ENCODE measurements around the gene F5.
"Not testable (repeated sequence)": the region's sequence is repeated elsewhere in the genome, so short reads cannot be mapped to it uniquely, and the experiment has no call there.

F5 gene

GRCh38 chr1:169545472-169545871, 40.8 kb downstream of the F5 start:
- no peak overlapping the region for H3K4me3 ChIP-seq (ENCODE audit: low read length)
- TF ChIP-seq ZNF274 (IDR thresholded peaks at IDR 0.05; ENCODE audit: low read depth, low read length), result no peak

GRCh38 chr1:169538998-169539871, 47.0 kb downstream of the F5 start:
- no peak for TF ChIP-seq ZNF274 (IDR thresholded peaks at IDR 0.05; ENCODE audit: low read depth, low read length)
- no peak overlapping the region for H3K4me3 ChIP-seq (ENCODE audit: low read length)

GRCh38 chr1:169534653-169535052, 51.6 kb downstream of the F5 start:
- no peak overlapping the region for H3K4me3 ChIP-seq (ENCODE audit: low read length)

GRCh38 chr1:169533528-169534190, 52.6 kb downstream of the F5 start:
- not testable (repeated sequence) for H3K4me3 ChIP-seq (ENCODE audit: low read length)

More at GRCh38 chr1:169534653-169535052, 51.6 kb downstream of the F5 start:
- no peak for TF ChIP-seq ZNF274 (IDR thresholded peaks at IDR 0.05; ENCODE audit: low read depth, low read length)

GRCh38 chr1:169530448-169530847, 55.8 kb downstream of the F5 start:
- no peak overlapping the region for H3K4me3 ChIP-seq (ENCODE audit: low read length)
- TF ChIP-seq ZNF274 (IDR thresholded peaks at IDR 0.05; ENCODE audit: low read depth, low read length), result no peak

- TF ChIP-seq ZNF274 (IDR thresholded peaks at IDR 0.05; ENCODE audit: low read depth, low read length), result no peak
- H3K4me3 ChIP-seq (ENCODE audit: low read length), result no peak overlapping the region
Observed at GRCh38 chr1:169529068-169529642, 57.1 kb downstream of the F5 start.

- TF ChIP-seq ZNF274 (IDR thresholded peaks at IDR 0.05; ENCODE audit: low read depth, low read length), result no peak
- no peak overlapping the region for H3K4me3 ChIP-seq (ENCODE audit: low read length)
Observed at GRCh38 chr1:169528215-169529067, 57.8 kb downstream of the F5 start.

- no peak overlapping the region for H3K4me3 ChIP-seq (ENCODE audit: low read length)
- no peak for TF ChIP-seq ZNF274 (IDR thresholded peaks at IDR 0.05; ENCODE audit: low read depth, low read length)
Observed at GRCh38 chr1:169527451-169528214, 58.6 kb downstream of the F5 start.

GRCh38 chr1:169527001-169527400, 59.3 kb downstream of the F5 start:
- no peak overlapping the region for H3K4me3 ChIP-seq (ENCODE audit: low read length)
- no peak for TF ChIP-seq ZNF274 (IDR thresholded peaks at IDR 0.05; ENCODE audit: low read depth, low read length)

GRCh38 chr1:169526120-169526832, 60.0 kb downstream of the F5 start:
- no peak overlapping the region for H3K4me3 ChIP-seq (ENCODE audit: low read length)
- no peak for TF ChIP-seq ZNF274 (IDR thresholded peaks at IDR 0.05; ENCODE audit: low read depth, low read length)

GRCh38 chr1:169525391-169525790, 60.9 kb downstream of the F5 start:
- TF ChIP-seq ZNF274 (IDR thresholded peaks at IDR 0.05; ENCODE audit: low read depth, low read length), result no peak
- no peak overlapping the region for H3K4me3 ChIP-seq (ENCODE audit: low read length)

- no peak overlapping the region for H3K4me3 ChIP-seq (ENCODE audit: low read length)
- no peak for TF ChIP-seq ZNF274 (IDR thresholded peaks at IDR 0.05; ENCODE audit: low read depth, low read length)
Observed at GRCh38 chr1:169523904-169524303, 62.4 kb downstream of the F5 start.

- TF ChIP-seq ZNF274 (IDR thresholded peaks at IDR 0.05; ENCODE audit: low read depth, low read length), result no peak
- no peak overlapping the region for H3K4me3 ChIP-seq (ENCODE audit: low read length)
Observed at GRCh38 chr1:169521226-169521625, 65.1 kb downstream of the F5 start.

Data from GM08714 (cell line).